HG02571 (cell line): ENCODE results near the gene OPCML.

Experiments
- ATAC-seq: cut with Tn5 transposase; IDR thresholded peaks from one replicate; pipeline ENCODE4 v1.9.1; 2021; ENCODE audit warnings: mild to moderate bottlenecking, moderate library complexity; ENCODE audit not compliant: unreplicated experiment

The OPCML gene

DNA sequence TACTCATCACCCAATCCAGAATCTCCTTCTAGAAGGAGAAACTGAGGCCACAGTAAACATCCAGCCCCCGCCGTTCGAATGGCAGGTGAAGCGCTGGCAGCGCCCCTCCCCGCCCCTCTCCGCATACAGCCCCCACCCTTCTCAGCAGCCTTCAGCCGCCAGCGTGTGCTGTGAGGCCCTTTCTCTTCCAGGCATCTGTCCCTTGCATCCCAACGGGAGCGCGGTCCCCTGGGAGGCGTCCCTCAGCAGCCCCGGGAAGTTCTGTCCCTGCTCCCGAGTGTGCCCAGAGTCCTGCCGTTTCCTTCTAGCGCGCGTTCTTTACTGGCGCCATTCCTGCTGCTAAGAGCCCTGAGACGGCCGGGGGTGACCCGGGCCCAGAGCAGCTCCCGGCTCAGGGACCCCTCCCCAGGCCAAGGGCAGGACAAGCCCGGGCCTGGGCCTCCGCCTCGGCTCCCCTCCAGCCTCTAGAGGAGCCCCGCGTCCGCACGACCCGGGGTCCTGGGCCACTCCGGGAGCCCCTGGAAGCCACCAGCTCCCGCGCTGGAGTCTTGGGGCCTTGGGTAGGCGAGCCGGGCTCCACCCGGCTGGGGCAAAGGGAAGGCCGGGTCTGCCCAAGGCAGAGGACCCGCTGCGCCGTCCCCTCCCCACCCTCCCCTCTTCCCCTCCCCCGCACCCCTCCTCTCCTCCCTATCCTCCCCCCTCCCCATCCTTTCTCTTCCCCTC lies 450.4 kb downstream of the OPCML start:
- no peak for ATAC-seq

DNA sequence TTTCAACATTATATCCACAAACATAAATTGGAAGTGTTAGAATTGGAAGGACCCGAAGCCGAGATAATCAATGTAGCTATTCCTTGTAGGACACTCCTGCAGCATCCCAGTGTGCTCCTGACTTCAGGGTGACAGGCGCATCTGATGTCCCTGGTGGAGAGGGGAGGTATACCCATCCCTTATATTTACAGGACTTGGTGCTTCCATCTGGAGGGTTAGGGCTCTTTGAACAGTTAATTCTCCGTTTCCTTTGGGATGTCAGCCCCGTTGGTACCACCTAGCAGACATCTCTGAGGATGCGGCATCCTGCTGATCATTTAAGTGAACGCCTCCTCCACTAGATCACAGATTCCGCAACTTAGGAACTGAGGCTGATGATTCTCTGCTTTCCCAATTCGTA lies 451.3 kb downstream of the OPCML start:
- no peak for ATAC-seq

DNA sequence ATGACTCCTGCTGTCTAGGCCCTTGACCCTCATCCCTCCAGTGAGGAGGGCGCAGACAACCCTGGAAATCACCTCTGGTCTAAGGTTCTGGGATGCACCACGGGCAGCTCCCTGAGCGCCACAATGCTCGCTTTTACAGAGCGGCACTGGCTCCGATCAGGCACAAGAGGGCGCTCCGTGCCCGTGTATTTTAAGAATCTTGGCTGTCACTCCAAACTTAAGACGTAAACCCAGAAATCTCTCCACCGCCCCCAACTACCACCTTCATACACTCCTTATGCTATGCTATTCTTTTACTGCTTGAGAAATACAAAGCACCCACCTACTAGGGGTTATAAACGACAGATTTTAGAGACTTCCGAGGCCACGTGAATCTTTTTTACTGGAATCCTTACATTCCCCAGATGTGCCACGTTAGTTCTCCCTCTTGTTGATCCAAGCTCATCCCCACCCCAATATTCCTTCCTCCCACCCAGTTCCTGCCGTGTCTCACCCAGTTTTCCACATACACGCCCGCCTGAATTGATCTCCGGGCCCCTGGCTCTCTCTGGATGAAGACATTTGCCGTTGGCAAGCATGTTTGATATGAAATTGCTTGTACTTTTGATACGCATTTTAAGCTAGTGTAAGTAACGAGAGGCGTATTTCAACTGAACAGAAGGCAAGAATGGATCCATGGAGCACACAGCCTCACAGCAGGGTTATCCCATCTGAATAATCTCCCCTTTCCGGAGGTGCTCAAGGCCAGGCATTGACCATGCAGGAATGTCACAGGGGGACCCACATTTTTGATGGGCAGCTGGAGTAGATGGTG lies 453.5 kb downstream of the OPCML start:
- ATAC-seq: no peak

- ATAC-seq: no peak
Measured at GRCh38 chr11:133078012-133078411, 454.3 kb downstream of the OPCML start.

DNA sequence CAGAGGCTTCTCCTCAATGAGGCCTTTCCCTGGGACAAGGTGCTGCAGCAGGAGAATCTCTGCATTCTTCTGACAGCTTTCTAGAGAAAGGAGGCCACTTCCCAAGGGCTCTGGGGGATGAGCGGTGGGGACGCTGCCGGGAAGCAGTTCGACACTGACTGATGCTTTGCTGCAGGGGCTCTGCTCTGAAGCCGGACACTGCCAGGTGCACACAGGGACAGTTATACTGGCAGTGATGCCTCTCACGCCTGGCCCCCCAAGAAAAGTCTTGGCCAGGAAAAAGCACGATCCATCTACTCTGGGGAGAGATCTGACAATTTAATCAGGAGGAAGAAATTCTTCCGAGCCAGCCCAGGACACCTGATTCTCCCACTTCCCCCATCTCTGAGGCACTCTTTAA lies 456.9 kb downstream of the OPCML start:
- ATAC-seq: no peak

- no peak for ATAC-seq
Measured at GRCh38 chr11:133072858-133073582, 459.3 kb downstream of the OPCML start.

DNA sequence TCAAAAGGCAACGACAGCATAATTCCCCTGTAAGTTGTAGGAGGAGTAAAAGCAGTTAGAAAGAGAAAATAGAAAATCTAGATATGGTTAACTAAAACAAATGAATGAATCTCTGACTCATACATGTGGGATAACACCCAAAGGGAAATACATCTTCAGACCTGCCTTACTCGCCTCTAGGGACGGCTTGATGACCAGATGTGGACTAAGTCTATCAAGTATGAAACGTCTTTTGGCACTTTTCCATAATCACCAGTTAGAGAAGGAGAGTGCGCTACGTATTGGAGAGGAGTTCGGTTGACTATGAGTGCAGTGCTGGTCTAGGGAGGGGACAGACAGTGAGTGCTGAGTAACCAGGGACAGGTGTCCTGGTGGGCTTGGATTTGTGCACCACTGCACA lies 459.9 kb downstream of the OPCML start:
- ATAC-seq: no peak

DNA sequence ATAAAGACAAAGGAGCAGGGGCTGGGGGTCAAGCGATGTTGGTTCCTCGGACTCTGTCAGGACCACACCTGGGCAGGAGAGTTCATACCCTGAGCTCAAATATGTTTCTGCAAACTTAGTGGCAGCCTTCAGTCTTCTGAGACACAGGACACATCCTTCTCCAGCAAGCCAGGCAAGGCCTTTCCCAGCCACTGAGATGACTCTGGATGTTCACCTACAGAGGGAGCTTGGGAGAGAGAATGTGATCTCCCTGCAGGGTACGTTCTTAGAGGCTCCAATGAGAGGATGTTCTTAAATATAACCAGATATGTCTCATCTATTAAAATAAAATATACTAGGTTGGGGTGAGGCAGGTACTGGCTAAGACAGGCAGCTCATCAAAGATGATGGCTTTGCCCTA lies 461.5 kb downstream of the OPCML start:
- ATAC-seq: no peak

DNA sequence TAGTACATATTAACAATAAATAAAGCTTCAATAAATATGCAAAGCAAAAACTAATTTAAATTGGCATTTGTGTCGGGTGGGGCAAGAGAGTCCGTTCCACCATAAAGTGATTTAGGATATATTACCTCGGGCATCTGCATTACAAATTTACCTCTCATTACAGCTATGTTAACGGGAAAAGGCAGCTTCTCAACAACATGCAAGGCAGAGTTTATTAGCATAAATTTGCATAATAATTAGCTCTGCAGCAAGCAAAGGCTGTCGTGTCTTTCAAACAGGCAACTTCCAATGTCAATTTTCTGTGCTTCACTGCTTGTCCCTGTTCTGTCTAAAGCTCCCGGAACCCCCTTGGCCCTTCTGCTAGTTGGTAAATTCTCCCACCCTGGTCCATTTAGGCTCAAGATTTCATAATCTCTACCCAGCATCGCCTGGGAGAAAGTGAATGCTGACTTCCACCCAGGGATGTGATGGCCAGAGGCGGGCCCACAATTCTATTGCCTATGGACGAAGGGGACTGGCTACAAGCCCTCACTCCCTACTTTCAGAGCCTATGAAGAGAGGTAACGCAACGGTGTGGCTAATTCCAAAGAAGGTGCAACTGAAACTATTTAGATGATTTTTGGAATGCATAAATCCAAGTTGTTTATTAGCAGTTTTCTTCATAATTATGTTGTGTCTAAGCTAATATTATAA lies 462.1 kb downstream of the OPCML start:
- ATAC-seq: no peak

GRCh38 chr11:133065847-133066485 lies 466.3 kb downstream of the OPCML start:
- no peak for ATAC-seq

DNA sequence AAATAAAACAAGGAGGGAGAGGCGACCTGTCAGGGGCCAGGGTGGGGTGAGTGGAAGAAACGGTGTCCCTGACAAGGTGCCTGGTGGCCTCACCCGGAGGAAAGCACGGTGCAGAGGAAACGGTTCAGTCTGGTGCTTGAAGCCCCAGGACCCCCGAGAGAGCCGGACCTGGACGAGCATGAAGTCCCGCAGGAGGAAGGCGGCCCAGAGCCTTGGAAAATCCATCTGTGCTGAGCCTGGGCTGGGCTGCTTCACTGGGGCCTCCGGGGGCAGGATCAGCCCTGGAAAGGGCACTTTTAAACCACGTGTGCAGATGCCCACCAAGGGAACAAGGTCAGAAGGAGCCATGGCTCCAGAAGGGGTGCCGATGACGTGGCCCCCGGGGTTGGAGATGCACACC lies 467.3 kb downstream of the OPCML start:
- ATAC-seq: no peak

DNA sequence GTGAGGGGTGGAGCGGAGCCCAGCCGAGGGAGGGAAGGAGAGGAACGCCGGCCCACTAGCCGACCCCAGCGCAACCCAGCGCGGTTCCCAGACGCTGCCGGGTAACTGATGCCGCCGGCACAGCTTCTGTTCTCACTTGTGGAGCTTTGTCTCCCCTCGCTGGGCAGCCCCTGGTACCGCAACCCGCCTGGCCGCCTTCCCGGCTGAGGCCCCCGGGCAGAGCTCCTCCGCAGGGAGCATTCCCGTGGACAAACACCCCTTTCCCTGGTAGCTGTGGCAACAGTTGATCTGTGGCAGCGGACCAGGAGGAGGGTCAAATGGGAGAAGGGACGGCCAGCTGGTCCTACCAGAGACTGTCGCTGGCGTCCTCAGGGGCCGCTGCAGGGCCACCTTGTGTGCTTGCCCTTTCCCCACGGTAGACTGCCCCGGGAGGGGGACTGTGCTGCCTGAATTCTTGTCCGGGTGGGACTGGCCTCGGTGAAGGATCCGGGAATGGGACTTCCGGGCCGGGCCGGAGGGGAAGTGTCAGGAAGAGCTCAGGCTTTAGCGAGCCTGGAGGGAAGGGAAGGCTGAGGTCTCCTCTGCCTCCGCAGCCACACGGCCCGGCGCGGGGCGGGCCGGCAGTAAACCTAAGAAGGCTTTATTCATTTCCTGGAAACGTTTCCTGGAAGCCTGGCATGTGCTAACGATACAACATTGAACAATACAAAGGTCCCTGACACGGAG lies 468.0 kb downstream of the OPCML start:
- ATAC-seq: no peak

DNA sequence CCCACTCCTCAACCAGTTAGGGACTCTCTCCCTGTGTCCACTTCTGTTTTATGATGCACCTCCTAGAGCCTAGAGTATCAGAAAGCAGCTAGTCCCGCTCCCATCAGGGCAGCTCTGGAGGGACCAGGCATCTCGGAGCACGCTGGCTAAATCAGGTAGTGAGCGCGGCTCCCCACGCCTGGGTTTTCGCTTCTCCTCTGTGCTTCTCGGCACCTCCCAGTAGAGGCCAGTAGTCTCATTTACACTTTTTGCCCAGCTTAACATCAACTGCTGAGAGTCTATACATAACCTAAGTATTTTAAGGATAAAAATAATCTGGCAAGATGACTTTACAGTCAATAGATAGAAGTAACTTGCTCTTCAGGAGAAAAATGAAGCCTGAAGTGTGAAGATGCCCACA lies 473.8 kb downstream of the OPCML start:
- no peak for ATAC-seq

GRCh38 chr11:133053124-133053776 lies 479.1 kb downstream of the OPCML start:
- no peak for ATAC-seq

- no peak for ATAC-seq
Measured at GRCh38 chr11:133052537-133052936, 479.8 kb downstream of the OPCML start.

DNA sequence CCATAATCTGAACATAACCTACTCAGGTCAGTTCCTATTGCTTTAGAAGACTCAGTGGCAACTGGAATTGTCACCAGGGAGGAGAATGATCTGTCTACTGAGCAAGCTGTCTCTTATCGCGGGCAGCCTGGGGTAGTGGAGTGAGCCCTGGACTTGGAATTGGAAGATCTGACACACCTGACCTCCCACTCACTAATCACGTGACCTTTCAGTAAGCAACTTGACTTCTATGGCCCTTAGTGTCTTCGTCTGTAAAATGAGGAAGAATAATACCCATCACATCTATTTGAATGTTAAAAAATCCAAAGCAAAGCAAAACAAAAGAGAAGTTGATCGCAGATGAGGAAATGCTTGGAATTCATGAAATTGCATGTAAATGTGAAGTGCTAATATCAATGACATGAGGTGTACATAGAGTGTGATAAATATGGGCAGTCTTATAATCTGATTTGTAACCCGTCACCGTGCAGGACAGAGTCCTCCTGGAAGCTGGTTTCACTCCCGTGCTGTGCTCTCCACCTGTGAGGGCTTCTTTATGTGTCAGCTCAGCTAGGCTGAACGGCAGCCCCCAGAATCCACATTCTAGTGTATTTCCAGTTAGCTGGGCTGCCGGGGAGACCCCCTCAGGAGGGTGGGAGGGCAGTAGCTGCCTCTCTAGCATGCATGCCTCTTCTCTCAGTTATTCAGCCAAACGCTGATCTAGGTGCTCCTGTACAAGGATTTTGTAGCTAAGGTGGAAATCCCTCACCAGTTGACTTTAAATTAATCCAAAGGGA lies 482.9 kb downstream of the OPCML start:
- no peak for ATAC-seq

- ATAC-seq: no peak
Measured at GRCh38 chr11:133048270-133048669, 484.0 kb downstream of the OPCML start.

DNA sequence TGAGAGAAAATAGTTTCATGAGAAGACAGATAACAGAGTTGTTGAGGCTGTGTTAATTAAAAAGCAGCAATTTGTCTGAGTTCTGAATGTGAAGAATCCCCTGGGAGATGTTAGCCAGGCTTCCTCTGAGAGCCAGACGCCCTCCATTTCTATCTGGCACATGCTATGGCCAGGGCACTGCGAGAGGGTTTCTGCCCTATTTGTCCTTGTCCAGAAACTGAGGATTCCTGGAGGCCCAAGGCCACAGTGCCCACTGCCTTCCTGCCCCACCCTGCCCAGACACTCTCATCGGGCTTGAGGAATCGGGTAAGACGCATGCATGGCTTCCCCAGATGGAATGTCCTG lies 484.6 kb downstream of the OPCML start:
- no peak for ATAC-seq
